ENCODE measurements around the gene TRPM6. TPM values are rescaled to one million over a fixed set of nuclear protein-coding genes. Genes with fewer than 3 reads are reported as not detected.

Gene TRPM6
- total RNA-seq, 1 experiment from 2014 or later = 0.57 TPM

DNA sequence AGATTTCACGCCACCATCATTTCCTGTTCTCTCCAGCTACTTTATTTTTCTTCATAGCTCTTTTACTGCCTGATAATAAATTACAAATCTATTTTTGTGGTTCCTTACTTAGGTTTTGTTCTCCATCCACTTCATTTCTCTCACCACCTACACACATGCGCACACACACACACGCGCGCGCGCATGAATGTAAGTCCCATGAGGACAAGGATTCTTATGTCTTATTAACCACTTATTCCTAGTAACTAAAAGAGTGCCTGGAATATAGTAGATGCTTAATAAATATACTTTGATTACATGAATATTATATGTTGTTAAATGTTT, 116.5 kb downstream of the TRPM6 start:
- Histone ChIP-seq H3K18ac (ENCODE audit: insufficient read length, low read depth, low read length) (no peak overlapping the region), H3K9me3 (ENCODE audit: control insufficient read depth, low read depth, low read length) (no peaks in the 10 kb centered on the region), H2AK5ac (ENCODE audit: insufficient read length, low read length) (no peak overlapping the region), H2BK15ac (ENCODE audit: low read depth, low read length) (no peak overlapping the region), H3K23ac (ENCODE audit: insufficient read length, low read depth, low read length) (no peak overlapping the region), H3K14ac (ENCODE audit: insufficient read depth, low read length) (no peak overlapping the region), H2BK12ac (ENCODE audit: insufficient read length, low read depth, low read length) (no peak overlapping the region), H3K56ac (ENCODE audit: insufficient read length, low read depth, low read length) (no peak overlapping the region), H2BK20ac (ENCODE audit: low read depth, low read length, poor library complexity, severe bottlenecking) (no peak overlapping the region), H3K4me1 (ENCODE audit: insufficient read depth, low read length) (no peaks in the 10 kb centered on the region), H3K79me2 (ENCODE audit: insufficient read depth, low read length) (no peaks in the 10 kb centered on the region), H2AFZ (ENCODE audit: low read length) (no peak overlapping the region), H3T11ph (ENCODE audit: low read length) (no peak overlapping the region), H4K91ac (ENCODE audit: insufficient read length, low read depth, low read length) (no peak overlapping the region), H2BK5ac (ENCODE audit: insufficient read length, low read length) (no peak overlapping the region), H3K9ac (ENCODE audit: extremely low read depth, insufficient read length, low read length) (no peak overlapping the region), H3K23me2 (ENCODE audit: insufficient read length, low read depth, low read length, poor library complexity, severe bottlenecking) (no peaks in the 10 kb centered on the region), H3K27me3 (ENCODE audit: insufficient read depth, low read length) (no peaks in the 10 kb centered on the region), H4K5ac (ENCODE audit: insufficient read length, low read depth, low read length) (no peak overlapping the region), H3K4ac (ENCODE audit: low read depth, low read length) (no peak overlapping the region), H3K27ac (ENCODE audit: insufficient read length, low read depth, low read length) (no peak overlapping the region), H4K20me1 (ENCODE audit: control insufficient read depth, insufficient read depth, insufficient read length) (no peaks in the 10 kb centered on the region), H3K4me2 (ENCODE audit: insufficient read depth, insufficient read length, low read length) (no peak overlapping the region), H4K8ac (replicated peaks; ENCODE audit: insufficient read length, low read depth, low read length) (no peak overlapping the region), H2BK120ac (ENCODE audit: low read depth, low read length, poor library complexity, severe bottlenecking) (no peak overlapping the region), H3K79me1 (ENCODE audit: insufficient read depth, low read depth, low read length, poor library complexity, severe bottlenecking) (no peaks in the 10 kb centered on the region)
- Mint-ChIP-seq H3K27me3 (ENCODE audit: low read depth) (peaks cover 4% of the 10 kb centered on the region; the same call in 1 of the 2 replicates), H3K36me3 (ENCODE audit: insufficient read depth in 1 of 3, low read depth in 3 of 3) (no peaks in the 10 kb centered on the region), H3K27ac (no peak overlapping the region; a peak in 1 of 7 replicates), H3K4me3 (no peak overlapping the region), H3K4me1 (peaks cover 5 to 8% of the 10 kb centered on the region in 2 experiments), H3K9me3 (no peaks in the 10 kb centered on the region; a peak in 1 of 5 replicates)
- no CpG with 5 or more reads among the region's 7 CpGs for whole genome bisulfite sequencing (ENCODE audit: extremely low coverage, insufficient read length, low lambda C conversion rate)
- DNase-seq = no peak
- TF ChIP-seq, protein P1, sequence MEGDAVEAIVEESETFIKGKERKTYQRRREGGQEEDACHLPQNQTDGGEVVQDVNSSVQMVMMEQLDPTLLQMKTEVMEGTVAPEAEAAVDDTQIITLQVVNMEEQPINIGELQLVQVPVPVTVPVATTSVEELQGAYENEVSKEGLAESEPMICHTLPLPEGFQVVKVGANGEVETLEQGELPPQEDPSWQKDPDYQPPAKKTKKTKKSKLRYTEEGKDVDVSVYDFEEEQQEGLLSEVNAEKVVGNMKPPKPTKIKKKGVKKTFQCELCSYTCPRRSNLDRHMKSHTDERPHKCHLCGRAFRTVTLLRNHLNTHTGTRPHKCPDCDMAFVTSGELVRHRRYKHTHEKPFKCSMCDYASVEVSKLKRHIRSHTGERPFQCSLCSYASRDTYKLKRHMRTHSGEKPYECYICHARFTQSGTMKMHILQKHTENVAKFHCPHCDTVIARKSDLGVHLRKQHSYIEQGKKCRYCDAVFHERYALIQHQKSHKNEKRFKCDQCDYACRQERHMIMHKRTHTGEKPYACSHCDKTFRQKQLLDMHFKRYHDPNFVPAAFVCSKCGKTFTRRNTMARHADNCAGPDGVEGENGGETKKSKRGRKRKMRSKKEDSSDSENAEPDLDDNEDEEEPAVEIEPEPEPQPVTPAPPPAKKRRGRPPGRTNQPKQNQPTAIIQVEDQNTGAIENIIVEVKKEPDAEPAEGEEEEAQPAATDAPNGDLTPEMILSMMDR (conservative IDR thresholded peaks at IDR 0.05) = peak; percentile 23; the same call in 2 of the 3 replicates

All from H9 (cell line).